IMR-90 (cell line): ENCODE results near the gene PTBP1. TPM values are rescaled to one million over a fixed set of nuclear protein-coding genes. Genes with fewer than 3 reads are reported as not detected.

Source experiments
- ATAC-seq: fragments of 200-7000 bp; cut with Tn5 transposase; 2 replicates; pipeline ENCODE4 v1.9.1; 2020; ENCODE audit warnings: low read depth, mild to moderate bottlenecking, moderate library complexity
- BruUV-seq: library from RNA; stranded (reverse); fragments of 400-500 nt; replicated peaks from 2 replicates; lab custom pipeline; 2021; lab: Mats Ljungman, UMichigan
- CTCF ChIA-PET: fragments of 300-600 bp; formaldehyde crosslinking; extraction: SDS; loops from one replicate; lab custom pipeline; 2021; ENCODE audit warnings: antibody characterized with exemption; lab: Yijun Ruan, JAX
- POLR2A ChIA-PET: fragments of 300-600 bp; sonication (Branson Sonifier 250); formaldehyde crosslinking; loops from one replicate; lab custom pipeline; 2022; ENCODE audit warnings: antibody characterized with exemption; ENCODE audit not compliant: unreplicated experiment; lab: Charles Lee
- DNase-seq: peaks from one replicate; pipeline ENCODE4 v3.0.0; 2013
- H2AFZ ChIP-seq: replicated peaks from 2 replicates; pipeline ENCODE3; 2013; ENCODE audit warnings: low read length, mild to moderate bottlenecking; ENCODE audit not compliant: poor library complexity
- H2AK5ac ChIP-seq: 2 replicates; pipeline ENCODE4 v1.6.1; 2013; ENCODE audit warnings: low read depth, low read length, inconsistent platforms
- H2AK9ac ChIP-seq: replicated peaks from 2 replicates; pipeline ENCODE3; 2013; ENCODE audit warnings: mild to moderate bottlenecking, low read depth, low read length, moderate library complexity; ENCODE audit not compliant: poor library complexity
- H2BK120ac ChIP-seq: 2 replicates; pipeline ENCODE4 v1.6.1; 2013; ENCODE audit warnings: low read depth, low read length, inconsistent platforms
- H2BK15ac ChIP-seq: 3 replicates; pipeline ENCODE4 v1.6.1; 2013; ENCODE audit warnings: low read depth, low read length, inconsistent platforms
- H2BK20ac ChIP-seq: 2 replicates; pipeline ENCODE4 v1.6.1; 2013; ENCODE audit warnings: low read depth, mild to moderate bottlenecking, inconsistent platforms, low read length, moderate library complexity
- H2BK5ac ChIP-seq: 2 replicates; pipeline ENCODE4 v1.6.1; 2013; ENCODE audit warnings: mild to moderate bottlenecking, low read depth, low read length, inconsistent platforms; ENCODE audit not compliant: poor library complexity, severe bottlenecking
- H3K14ac ChIP-seq: replicated peaks from 2 replicates; pipeline ENCODE4 v1.6.1; 2013; ENCODE audit warnings: low read depth, low read length, inconsistent platforms
- H3K18ac ChIP-seq: 2 replicates; pipeline ENCODE4 v1.6.1; 2013; ENCODE audit warnings: low read depth, low read length, control low read depth
- H3K23ac ChIP-seq: 2 replicates; pipeline ENCODE4 v1.6.1; 2013; ENCODE audit warnings: low read depth, low read length, inconsistent platforms
- H3K27ac ChIP-seq: 2 replicates; pipeline ENCODE4 v1.5.1; 2013; ENCODE audit warnings: mild to moderate bottlenecking, control low read depth, low read length; ENCODE audit not compliant: insufficient read depth
- H3K27me3 ChIP-seq: 2 replicates; pipeline ENCODE4 v1.6.1; 2013; ENCODE audit warnings: low read length; ENCODE audit not compliant: control insufficient read depth, insufficient read depth
- H3K36me3 ChIP-seq: 2 replicates; pipeline ENCODE4 v1.6.1; 2013; ENCODE audit warnings: low read length, mixed read lengths; ENCODE audit not compliant: control insufficient read depth, insufficient read depth
- H3K4ac ChIP-seq: 2 replicates; pipeline ENCODE4 v1.6.1; 2013; ENCODE audit warnings: low read depth, low read length, inconsistent platforms
- H3K4me1 ChIP-seq: 2 replicates; pipeline ENCODE4 v1.6.1; 2013; ENCODE audit warnings: low read length, mixed read lengths; ENCODE audit not compliant: control insufficient read depth, insufficient read depth
- H3K4me2 ChIP-seq: 2 replicates; pipeline ENCODE4 v1.6.1; 2013; ENCODE audit warnings: low read depth, mild to moderate bottlenecking, control low read depth, low read length, moderate library complexity
- H3K4me3 ChIP-seq: 2 replicates; pipeline ENCODE4 v1.5.1; 2013; ENCODE audit warnings: low read depth, mild to moderate bottlenecking, control low read depth, low read length, moderate library complexity; ENCODE audit not compliant: insufficient read depth
- H3K56ac ChIP-seq: 2 replicates; pipeline ENCODE4 v1.6.1; 2013; ENCODE audit warnings: low read length, inconsistent platforms; ENCODE audit not compliant: insufficient read depth; ENCODE audit errors: extremely low read depth
- H3K79me1 ChIP-seq, 2 experiments: 2 replicates each; pipeline ENCODE4 v1.6.1; 2013; ENCODE audit warnings: low read length in 2 of 2, inconsistent platforms in 1 of 2, low read depth in 1 of 2
- H3K9ac ChIP-seq: 2 replicates; pipeline ENCODE4 v1.6.1; 2013; ENCODE audit warnings: low read depth, low read length, control low read depth
- H3K9me1 ChIP-seq: 2 replicates; pipeline ENCODE4 v1.6.1; 2013; ENCODE audit warnings: low read length, inconsistent platforms; ENCODE audit not compliant: insufficient read depth
- H3K9me3 ChIP-seq: 2 replicates; pipeline ENCODE4 v1.6.1; 2013; ENCODE audit warnings: low read length; ENCODE audit not compliant: control insufficient read depth, insufficient read depth
- H4K20me1 ChIP-seq: 2 replicates; pipeline ENCODE4 v1.6.1; 2013; ENCODE audit warnings: low read length, inconsistent platforms; ENCODE audit not compliant: insufficient read depth
- H4K5ac ChIP-seq: 2 replicates; pipeline ENCODE4 v1.6.1; 2013; ENCODE audit warnings: mild to moderate bottlenecking, low read depth, low read length, control low read depth
- H4K8ac ChIP-seq, 2 experiments: 2 replicates each; pipeline ENCODE4 v1.6.1; 2013; ENCODE audit warnings: low read depth in 2 of 2, low read length in 2 of 2, control low read depth in 1 of 2, inconsistent platforms in 1 of 2
- H4K91ac ChIP-seq: 2 replicates; pipeline ENCODE4 v1.6.1; 2013; ENCODE audit warnings: low read depth, low read length, inconsistent platforms; ENCODE audit not compliant: insufficient read depth
- BHLHE40 ChIP-seq: fragments of 150-350 bp; IDR thresholded peaks from 2 replicates; pipeline ENCODE4 v1.6.1; 2016; ENCODE audit warnings: mild to moderate bottlenecking, low read depth, low read length
- CEBPB ChIP-seq: IDR thresholded peaks from 2 replicates; pipeline ENCODE4 v1.6.1; 2012; ENCODE audit warnings: low read depth, low read length, improper control_type of control experiment
- CHD1 ChIP-seq: IDR thresholded peaks from 2 replicates; pipeline ENCODE4 v1.6.1; 2012; ENCODE audit warnings: low read depth, low read length, improper control_type of control experiment
- ELK1 ChIP-seq: fragments of 150-350 bp; IDR thresholded peaks from 2 replicates; pipeline ENCODE4 v1.6.1; 2016; ENCODE audit warnings: low read depth, mild to moderate bottlenecking, low read length, moderate library complexity, borderline replicate concordance
- FOS ChIP-seq: fragments of 150-350 bp; IDR thresholded peaks from 2 replicates; pipeline ENCODE4 v1.6.1; 2016; ENCODE audit warnings: low read depth, low read length
- MAFK ChIP-seq: IDR thresholded peaks from 2 replicates; pipeline ENCODE4 v1.6.1; 2012; ENCODE audit warnings: low read depth, low read length, improper control_type of control experiment
- MXI1 ChIP-seq: IDR thresholded peaks from 2 replicates; pipeline ENCODE4 v1.6.1; 2012; ENCODE audit warnings: low read depth, mild to moderate bottlenecking, low read length, moderate library complexity, borderline replicate concordance
- NFE2L2 ChIP-seq: fragments of 150-350 bp; IDR thresholded peaks from 2 replicates; pipeline ENCODE4 v1.6.1; 2016; ENCODE audit warnings: low read depth, mild to moderate bottlenecking, low read length
- POLR2A ChIP-seq: IDR thresholded peaks from 2 replicates; pipeline ENCODE4 v1.6.1; 2012; ENCODE audit warnings: mild to moderate bottlenecking, low read depth, low read length
- RAD21 ChIP-seq: IDR thresholded peaks from 2 replicates; pipeline ENCODE4 v1.6.1; 2012; ENCODE audit warnings: low read length, improper control_type of control experiment
- RCOR1 ChIP-seq: IDR thresholded peaks from 2 replicates; pipeline ENCODE4 v1.6.1; 2012; ENCODE audit warnings: mild to moderate bottlenecking, low read length, improper control_type of control experiment; ENCODE audit not compliant: insufficient replicate concordance
- RFX5 ChIP-seq: IDR thresholded peaks from 2 replicates; pipeline ENCODE4 v1.8.0; 2012; ENCODE audit warnings: low read depth, mild to moderate bottlenecking, low read length, moderate library complexity
- SMC3 ChIP-seq: fragments of 150-350 bp; IDR thresholded peaks from 2 replicates; pipeline ENCODE4 v1.6.1; 2016; ENCODE audit warnings: low read depth, mild to moderate bottlenecking, antibody characterized with exemption, low read length, moderate library complexity
- USF2 ChIP-seq: fragments of 150-350 bp; IDR thresholded peaks from 2 replicates; pipeline ENCODE4 v1.6.1; 2017; ENCODE audit warnings: mild to moderate bottlenecking, antibody characterized with exemption, low read length, low read depth
- WGBS, 2 experiments: methylation state at CpG; one replicate each; pipeline versions ENCODE4 v1.1.5 to v1.1.7; 2013; ENCODE audit warnings: missing lambda C conversion rate in 2 of 2; ENCODE audit not compliant: insufficient read length in 1 of 2; ENCODE audit errors: extremely low coverage in 2 of 2; 5-methylcytosine and 5-hydroxymethylcytosine counted together
- dilution Hi-C: fragments of 300-500 bp; cut with HindIII; formaldehyde crosslinking; loops from one replicate; pipeline ENCODE4 v1.14.3; 2018; ENCODE audit warnings: low sequenced_read_pairs; ENCODE audit not compliant: unreplicated experiment
- in situ Hi-C: fragments of 300-500 bp; cut with MboI; formaldehyde crosslinking; loops from 3 replicates; pipeline ENCODE4 v1.14.3; 2019; ENCODE audit warnings: low sequenced_read_pairs, inconsistent platforms, mixed read lengths
- intact Hi-C: fragments of 100-400 bp; cut with micrococcal nuclease; formaldehyde crosslinking; loops from 2 replicates; pipeline ENCODE4 v1.10.0; 2022
- polyA plus RNA-seq, 3 experiments: library from polyadenylated mRNA; depleted of rRNA; stranded (reverse); fragments of >200 nt; gene quantifications; 2 replicates each; pipeline ENCODE4 v1.2.3, GENCODE V29; 2012; ENCODE audit warnings: low replicate concordance in 1 of 3
- total RNA-seq: library from RNA; depleted of rRNA; stranded (reverse); fragments of >200 nt; gene quantifications from 2 replicates; pipeline ENCODE4 v1.2.3, GENCODE V29; 2012
- TF ChIP-seq, protein P1 (sequence below): conservative IDR thresholded peaks from 2 replicates; pipeline ENCODE4 v1.5.1; 2012; ENCODE audit warnings: mild to moderate bottlenecking, low read depth, low read length, improper control_type of control experiment

The PTBP1 gene
- total and polyA plus RNA-seq, 2 of the 4 experiments (the other 2 are of a cell fraction): 146 to 269 TPM

- H3K23ac ChIP-seq: no peak overlapping the region
- ATAC-seq: no peak
- H4K20me1 ChIP-seq: no peaks in the 10 kb centered on the region
- no peak overlapping the region for H3K4me2 ChIP-seq
- H3K27me3 ChIP-seq: no peaks in the 10 kb centered on the region
- no peaks in the 10 kb centered on the region for H3K9me1 ChIP-seq
- dilution Hi-C loops: no loop called here
- WGBS, 2 experiments: 62% methylated on average over 5 of the region's 18 CpGs; no CpG with 5 or more reads in 1 of the 2 experiments
- no peak overlapping the region for H3K9ac ChIP-seq
- H3K79me1 ChIP-seq: no peaks in the 10 kb centered on the region
- no peak overlapping the region for H2BK5ac ChIP-seq
- H3K56ac ChIP-seq: no peak overlapping the region
- no peak overlapping the region for H3K18ac ChIP-seq
- DNase-seq: no peak
- no peak overlapping the region for H2BK15ac ChIP-seq
- BruUV-seq: no TSS peak
- no peak overlapping the region for H2BK20ac ChIP-seq
- no peaks in the 10 kb centered on the region; the same call in 1 of the 2 replicates for H3K4me1 ChIP-seq
- no peak overlapping the region for H4K5ac ChIP-seq
- CTCF ChIA-PET: interaction anchor here (0.6 kb wide), 1 partner anchor 163 kb away, joined by 3 read pairs; no protein-coding TSS in a partner anchor
- H2AFZ ChIP-seq: no peak overlapping the region
- no peaks in the 10 kb centered on the region for H3K9me3 ChIP-seq
- no peak overlapping the region for H2AK9ac ChIP-seq
- in situ Hi-C loops: no loop called here
- no peak overlapping the region for H3K4ac ChIP-seq
- H4K8ac ChIP-seq: no peak overlapping the region
- H3K4me3 ChIP-seq: no peak overlapping the region
- POLR2A ChIA-PET: no interaction called here
- intact Hi-C loops: loop anchor here (5.0 kb wide), 1 partner anchor 84 kb away; the partner anchor contains the start of gene CFD
- H3K14ac ChIP-seq: no peak overlapping the region
- no peak overlapping the region for H4K91ac ChIP-seq
- H2BK120ac ChIP-seq: no peak overlapping the region
- H2AK5ac ChIP-seq: 0 out of 2 replicates have a peak overlapping the region, but pooled peaks have one; percentile 59
- no peak overlapping the region for H3K27ac ChIP-seq
- no peaks in the 10 kb centered on the region for H3K36me3 ChIP-seq
- TF ChIP-seq ELK1 (no peak), NFE2L2 (no peak), RAD21 (no peak), RFX5 (no peak), CHD1 (no peak), POLR2A (no peak), BHLHE40 (no peak), USF2 (no peak), MXI1 (no peak), CEBPB (no peak), RCOR1 (no peak), MAFK (no peak), SMC3 (no peak), FOS (no peak)
- TF ChIP-seq, protein P1, sequence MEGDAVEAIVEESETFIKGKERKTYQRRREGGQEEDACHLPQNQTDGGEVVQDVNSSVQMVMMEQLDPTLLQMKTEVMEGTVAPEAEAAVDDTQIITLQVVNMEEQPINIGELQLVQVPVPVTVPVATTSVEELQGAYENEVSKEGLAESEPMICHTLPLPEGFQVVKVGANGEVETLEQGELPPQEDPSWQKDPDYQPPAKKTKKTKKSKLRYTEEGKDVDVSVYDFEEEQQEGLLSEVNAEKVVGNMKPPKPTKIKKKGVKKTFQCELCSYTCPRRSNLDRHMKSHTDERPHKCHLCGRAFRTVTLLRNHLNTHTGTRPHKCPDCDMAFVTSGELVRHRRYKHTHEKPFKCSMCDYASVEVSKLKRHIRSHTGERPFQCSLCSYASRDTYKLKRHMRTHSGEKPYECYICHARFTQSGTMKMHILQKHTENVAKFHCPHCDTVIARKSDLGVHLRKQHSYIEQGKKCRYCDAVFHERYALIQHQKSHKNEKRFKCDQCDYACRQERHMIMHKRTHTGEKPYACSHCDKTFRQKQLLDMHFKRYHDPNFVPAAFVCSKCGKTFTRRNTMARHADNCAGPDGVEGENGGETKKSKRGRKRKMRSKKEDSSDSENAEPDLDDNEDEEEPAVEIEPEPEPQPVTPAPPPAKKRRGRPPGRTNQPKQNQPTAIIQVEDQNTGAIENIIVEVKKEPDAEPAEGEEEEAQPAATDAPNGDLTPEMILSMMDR: no peak
These were observed 24.4 kb upstream of the PTBP1 start for GRCh38 chr19:772730-773436.
